Adrenal gland (tissue), 12 donors: ENCODE measurements around the gene C9orf78. TPM values are rescaled to one million over a fixed set of nuclear protein-coding genes. Genes with fewer than 3 reads are reported as not detected.

ENCODE experiments used
- DNase-seq, 7 donors: peaks; one replicate each; pipeline ENCODE4 v3.0.0-alpha.2; 2019 to 2020
- H3K27ac ChIP-seq, 5 donors: fragments of 200-600 bp; sonication (generic) in 4 of 5; 1 replicate in 3 of 5; 2 replicates in 2 of 5; pipeline versions ENCODE4 v1.5.1 to v1.8.0; 2016 to 2020; ENCODE audit warnings: mild to moderate bottlenecking in 1 of 5
- H3K27me3 ChIP-seq: fragments of 200-600 bp; 2 replicates; pipeline ENCODE4 v1.8.0; 2021
- H3K36me3 ChIP-seq, 2 donors: fragments of 200-600 bp; replicated peaks in 1 of 2; 1 replicate in 1 of 2; 2 replicates in 1 of 2; pipeline versions ENCODE4 v1.5.1 to v1.8.0; 2018 to 2022
- H3K4me1 ChIP-seq, 2 donors: fragments of 200-600 bp; replicated peaks in 1 of 2; 1 replicate in 1 of 2; 2 replicates in 1 of 2; pipeline versions ENCODE4 v1.5.1 to v1.8.0; 2018 to 2021
- H3K4me3 ChIP-seq, 4 donors: fragments of 200-600 bp; sonication (generic) in 3 of 4; one replicate each; pipeline ENCODE4 v1.5.1; 2016 to 2018
- H3K9me3 ChIP-seq, 3 donors: fragments of 200-600 bp; sonication (generic) in 1 of 3; replicated peaks in 1 of 3; 1 replicate in 2 of 3; 2 replicates in 1 of 3; pipeline versions ENCODE4 v1.5.1 to v1.8.0; 2016 to 2021
- POLR2A ChIP-seq, 2 donors: fragments of 450-650 bp; IDR thresholded peaks; one replicate each; pipeline ENCODE4 v1.6.1; 2017; ENCODE audit warnings: antibody characterized with exemption in 2 of 2, mild to moderate bottlenecking in 2 of 2, moderate library complexity in 1 of 2
- WGBS, 4 donors: extraction: QIAGEN DNeasy Blood & Tissue Kit in 2 of 4; methylation state at CpG; one replicate each; pipeline versions ENCODE4 v1.1.5 to v1.1.7; 2013 to 2017; 5-methylcytosine and 5-hydroxymethylcytosine counted together
- intact Hi-C, 2 donors: fragments of 100-400 bp; cut with DNase I; formaldehyde crosslinking; loops; one replicate each; pipeline versions ENCODE4 v1.14.1 to v1.15.0; 2022 to 2023
- microRNA-seq, 3 donors: library from miRNA; unstranded; fragments of <30 nt; microRNA quantifications; one replicate each; pipeline ENCODE4, GENCODE V29; 2017 to 2020
- polyA plus RNA-seq, 3 donors: library from polyadenylated mRNA; stranded (reverse); fragments of 200-250 nt in 2 of 3; fragments of 350-450 nt in 1 of 3; fragmentation: Illumina TruSeq in 1 of 3; extraction: RNeasy Lipid Tissue Mini Kit (QIAGEN cat#74804) in 1 of 3; gene quantifications; one replicate each; pipeline ENCODE4 v1.2.3, GENCODE V29; 2013 to 2014
- small RNA-seq, 2 donors: library from RNA; depleted of rRNA; stranded (forward); fragments of <200 nt; gene quantifications; one replicate each; pipeline ENCODE3, GENCODE V24; 2016
- total RNA-seq, 9 donors: library from RNA; depleted of rRNA in 4 of 9; stranded (reverse); fragments of >200 nt in 4 of 9; fragments of 120-200 nt in 1 of 9; fragmentation: NEBNext Ultra II Directional in 1 of 9; extraction: Animal tissue kit (Norgen Biotek cat#: 25700) in 1 of 9; gene quantifications; one replicate each; pipeline versions ENCODE4 v1.1.0 to v1.2.4, GENCODE V29; 2013 to 2023
- TF ChIP-seq, protein P1 (sequence below), 6 experiments: fragments of 450-650 bp in 4 of 6; fragments of 200-600 bp in 2 of 6; sonication (generic) in 1 of 6; IDR thresholded peaks; 1 replicate in 5 of 6; 2 replicates in 1 of 6; pipeline versions ENCODE4 v1.5.1 to v1.8.0; 2016 to 2021; ENCODE audit warnings: antibody characterized with exemption in 6 of 6, mild to moderate bottlenecking in 2 of 6, moderate library complexity in 1 of 6
- donor health status: healthy with polysubstance abuse.
- donor health status: Bipolar disorder and iron deficiency.
- donor health status: DM: yes; HTN: yes; CAD: no.
- donor health status: DM: no; HTN: no; CAD: no.
- donor health status: DM: no; HTN: no; CAD: no.
- donor health status: DM: yes; HTN: yes; CAD: no.

The C9orf78 gene
- total and polyA plus RNA-seq, 12 donors: 35.6 to 116 (median 43.2) TPM

DNA sequence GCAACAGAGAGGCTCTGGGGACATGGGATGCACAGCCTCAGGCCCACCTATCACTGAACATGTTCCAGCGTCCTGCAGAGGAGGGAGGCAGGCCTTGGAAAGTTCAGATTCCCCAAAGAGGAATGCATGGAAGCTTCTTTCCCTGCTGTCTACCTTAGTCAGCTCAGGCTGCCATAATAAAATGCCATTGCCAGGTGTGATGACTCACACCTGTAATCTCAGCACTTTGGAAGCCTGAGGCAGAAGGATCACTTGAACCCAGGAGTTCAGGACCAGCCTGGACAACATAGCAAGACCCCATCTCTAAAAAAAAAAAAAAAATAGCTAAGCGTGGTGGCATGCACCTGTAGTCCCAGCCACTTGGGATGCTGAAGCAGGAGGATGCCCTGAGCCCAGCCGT is 56.6 kb downstream of the C9orf78 start:
- Histone ChIP-seq H3K4me3 (no peak overlapping the region), H3K27me3 (no peaks in the 10 kb centered on the region), H3K27ac (no peak overlapping the region), H3K9me3 (no peaks in the 10 kb centered on the region), H3K36me3 (no peaks in the 10 kb centered on the region), H3K4me1 (peaks cover 12 to 18% of the 10 kb centered on the region in 2 donors)
- WGBS, 4 donors: 77 to 92% (median 87%) methylated on average over 3 of the region's 3 CpGs
- no peak for DNase-seq
- TF ChIP-seq, protein P1, sequence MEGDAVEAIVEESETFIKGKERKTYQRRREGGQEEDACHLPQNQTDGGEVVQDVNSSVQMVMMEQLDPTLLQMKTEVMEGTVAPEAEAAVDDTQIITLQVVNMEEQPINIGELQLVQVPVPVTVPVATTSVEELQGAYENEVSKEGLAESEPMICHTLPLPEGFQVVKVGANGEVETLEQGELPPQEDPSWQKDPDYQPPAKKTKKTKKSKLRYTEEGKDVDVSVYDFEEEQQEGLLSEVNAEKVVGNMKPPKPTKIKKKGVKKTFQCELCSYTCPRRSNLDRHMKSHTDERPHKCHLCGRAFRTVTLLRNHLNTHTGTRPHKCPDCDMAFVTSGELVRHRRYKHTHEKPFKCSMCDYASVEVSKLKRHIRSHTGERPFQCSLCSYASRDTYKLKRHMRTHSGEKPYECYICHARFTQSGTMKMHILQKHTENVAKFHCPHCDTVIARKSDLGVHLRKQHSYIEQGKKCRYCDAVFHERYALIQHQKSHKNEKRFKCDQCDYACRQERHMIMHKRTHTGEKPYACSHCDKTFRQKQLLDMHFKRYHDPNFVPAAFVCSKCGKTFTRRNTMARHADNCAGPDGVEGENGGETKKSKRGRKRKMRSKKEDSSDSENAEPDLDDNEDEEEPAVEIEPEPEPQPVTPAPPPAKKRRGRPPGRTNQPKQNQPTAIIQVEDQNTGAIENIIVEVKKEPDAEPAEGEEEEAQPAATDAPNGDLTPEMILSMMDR (IDR thresholded peaks at IDR 0.05): no peak
- no peak for TF ChIP-seq POLR2A (IDR thresholded peaks at IDR 0.05)
- intact Hi-C loops: loop anchor here in 1 of 2 donors (2.0 kb wide), 1 partner anchor 36 kb away; no protein-coding TSS in a partner anchor

GRCh38 chr9:129777769-129778130 is 57.3 kb downstream of the C9orf78 start:
- 47 to 65% (median 64%) methylated on average over 2 to 11 of the region's 11 CpGs for WGBS, 4 donors
- TF ChIP-seq, protein P1 (IDR thresholded peaks at IDR 0.05): no peak
- TF ChIP-seq POLR2A (IDR thresholded peaks at IDR 0.05): no peak

More at GRCh38 chr9:129777769-129778130, 57.3 kb downstream of the C9orf78 start:
- Histone ChIP-seq H3K27ac (peak overlapping the region in 4 of 5 donors; percentile 26 to 90 (median 64)), H3K27me3 (no peaks in the 10 kb centered on the region), H3K4me3 (no peak overlapping the region), H3K9me3 (no peaks in the 10 kb centered on the region), H3K36me3 (no peaks in the 10 kb centered on the region), H3K4me1 (peaks cover 16 to 22% of the 10 kb centered on the region in 2 donors)
- intact Hi-C loops: loop anchor here in 1 of 2 donors (2.0 kb wide), 1 partner anchor 35 kb away; no protein-coding TSS in a partner anchor
- DNase-seq: no peak

Small RNA genes lying within 50 kb of the gene (microRNA-seq; reads per million reads assigned to microRNA genes)
- gene MIR6855: 0 to 2.0 (median 1.1) reads per million in 3 donors

Small RNA genes lying within 50 kb of the gene (small RNA-seq; reads per million reads assigned to genes)
- gene MIR6855: 0 to 0.17 reads per million in 2 donors

Other genes with a start within 250 kb of the C9orf78 start
- gene C9orf50, start 214.2 kb downstream of the C9orf78 start, total RNA-seq: under 1 TPM in 3 of 9 donors, not detected in 6; 0.11 to 0.37 (median 0.14) TPM
- gene C9orf50, start 214.2 kb downstream of the C9orf78 start, polyA plus RNA-seq: under 1 TPM in 2 of 3 donors, not detected in 1; 0.56 to 0.74 TPM
- gene NTMT1, start 209.1 kb downstream of the C9orf78 start, total RNA-seq: 100 to 1,000 TPM in 4 of 9 donors, 10 to 100 TPM in 5; 27.2 to 190 (median 59.7) TPM
- gene NTMT1, start 209.1 kb downstream of the C9orf78 start, polyA plus RNA-seq: 100 to 1,000 TPM in 1 of 3 donors, 10 to 100 TPM in 2; 40.0 to 122 (median 87.5) TPM
- 10 to 100 TPM in 8 of 9 donors, 1 to 10 TPM in 1; 10.0 to 31.8 (median 26.7) TPM for gene ASB6, start 193.1 kb downstream of the C9orf78 start, total RNA-seq
- gene ASB6, start 193.1 kb downstream of the C9orf78 start, polyA plus RNA-seq: 10 to 100 TPM; 11.2 to 34.2 (median 30.6) TPM
- 1 to 10 TPM in 8 of 9 donors, under 1 TPM in 1; 0.55 to 8.3 (median 3.7) TPM for gene PRRX2, start 169.6 kb downstream of the C9orf78 start, total RNA-seq
- 10 to 100 TPM in 1 of 3 donors, 1 to 10 TPM in 1, under 1 TPM in 1; 0.15 to 14.2 (median 8.1) TPM for gene PRRX2, start 169.6 kb downstream of the C9orf78 start, polyA plus RNA-seq
- 1 to 10 TPM in 5 of 9 donors, under 1 TPM in 3, not detected in 1; 0.12 to 2.8 (median 1.2) TPM for gene PTGES, start 82.2 kb downstream of the C9orf78 start, total RNA-seq
- 1 to 10 TPM; 1.2 to 4.4 (median 3.7) TPM for gene PTGES, start 82.2 kb downstream of the C9orf78 start, polyA plus RNA-seq
- gene TOR1B, start 32.1 kb downstream of the C9orf78 start, total RNA-seq: 10 to 100 TPM; 19.2 to 36.3 (median 27.7) TPM
- gene TOR1B, start 32.1 kb downstream of the C9orf78 start, polyA plus RNA-seq: 10 to 100 TPM in 1 of 3 donors, 1 to 10 TPM in 2; 9.8 to 23.7 (median 10.0) TPM
- 10 to 100 TPM; 23.7 to 61.4 (median 39.5) TPM for gene TOR1A, start 11.1 kb downstream of the C9orf78 start, total RNA-seq
- 10 to 100 TPM; 19.7 to 51.1 (median 25.5) TPM for gene TOR1A, start 11.1 kb downstream of the C9orf78 start, polyA plus RNA-seq
- 10 to 100 TPM in 8 of 9 donors, 1 to 10 TPM in 1; 8.3 to 50.1 (median 34.1) TPM for gene USP20, start 183 bp upstream of the C9orf78 start, total RNA-seq
- 10 to 100 TPM; 14.0 to 73.4 (median 69.5) TPM for gene USP20, start 183 bp upstream of the C9orf78 start, polyA plus RNA-seq
- gene FNBP1, start 207.9 kb upstream of the C9orf78 start, total RNA-seq: 10 to 100 TPM; 22.6 to 40.4 (median 24.3) TPM
- 10 to 100 TPM; 15.3 to 26.2 (median 19.9) TPM for gene FNBP1, start 207.9 kb upstream of the C9orf78 start, polyA plus RNA-seq
- gene GPR107, start 218.6 kb upstream of the C9orf78 start, total RNA-seq: 10 to 100 TPM; 19.4 to 45.9 (median 31.7) TPM
- 10 to 100 TPM in 2 of 3 donors, 1 to 10 TPM in 1; 8.9 to 34.0 (median 11.9) TPM for gene GPR107, start 218.6 kb upstream of the C9orf78 start, polyA plus RNA-seq